ENCODE data around the gene AFG3L2. TPM values are rescaled to one million over a fixed set of nuclear protein-coding genes. Genes with fewer than 3 reads are reported as not detected.

AFG3L2 gene
- total and polyA plus RNA-seq, 5 experiments from 2014 or later = 27.0 to 42.1 (median 37.7) TPM

GRCh38 chr18:12345491-12346239 lies 31.4 kb downstream of the AFG3L2 start:
- POLR2A ChIA-PET = no interaction called here
- Mint-ChIP-seq H3K27me3 (no peaks in the 10 kb centered on the region), H3K4me3 (no peak overlapping the region), H3K27ac (peak overlapping the region in 6 of 10 donors; percentile 34 to 90 (median 54)), H3K9me3 (no peaks in the 10 kb centered on the region), H3K4me1 (peaks cover 0 to 1% (median 0%) of the 10 kb centered on the region in 4 donors), H3K36me3 (peaks cover 5 to 97% (median 47%) of the 10 kb centered on the region in 3 donors)
- no peak for ATAC-seq
- no peak for DNase-seq

- Mint-ChIP-seq H3K4me1 (peaks cover 0 to 1% (median 0%) of the 10 kb centered on the region in 4 donors), H3K9me3 (no peaks in the 10 kb centered on the region), H3K4me3 (no peak overlapping the region), H3K36me3 (peaks cover 5 to 90% (median 44%) of the 10 kb centered on the region in 3 donors), H3K27me3 (no peaks in the 10 kb centered on the region), H3K27ac (peak overlapping the region in 1 of 10 donors; percentile 35)
- POLR2A ChIA-PET = no interaction called here
- no peak for DNase-seq
- ATAC-seq = no peak
These were observed 34.4 kb downstream of the AFG3L2 start for GRCh38 chr18:12342661-12343060.

- no peaks in the 10 kb centered on the region for H3K9me3 Mint-ChIP-seq
- no peak for ATAC-seq
- H3K27ac Mint-ChIP-seq = peak overlapping the region in 1 of 10 donors; percentile 7
- no peak for DNase-seq
- H3K4me3 Mint-ChIP-seq = no peak overlapping the region
- no peaks in the 10 kb centered on the region for H3K27me3 Mint-ChIP-seq
- peaks cover 0 to 1% (median 0%) of the 10 kb centered on the region in 4 donors for H3K4me1 Mint-ChIP-seq
- peaks cover 5 to 89% (median 44%) of the 10 kb centered on the region in 3 donors for H3K36me3 Mint-ChIP-seq
- POLR2A ChIA-PET = no interaction called here
These were observed 35.9 kb downstream of the AFG3L2 start for GRCh38 chr18:12340945-12341660.

GRCh38 chr18:12338382-12338781 lies 38.6 kb downstream of the AFG3L2 start:
- peaks cover 9 to 89% (median 47%) of the 10 kb centered on the region in 3 donors for H3K36me3 Mint-ChIP-seq
- peak overlapping the region in 1 of 10 donors; percentile 40 for H3K27ac Mint-ChIP-seq
- H3K4me3 Mint-ChIP-seq = no peak overlapping the region
- no peak for ATAC-seq
- POLR2A ChIA-PET = no interaction called here
- H3K4me1 Mint-ChIP-seq = peaks cover 0 to 3% (median 0%) of the 10 kb centered on the region in 4 donors
- no peak for DNase-seq
- no peaks in the 10 kb centered on the region for H3K9me3 Mint-ChIP-seq
- no peaks in the 10 kb centered on the region for H3K27me3 Mint-ChIP-seq

- POLR2A ChIA-PET = no interaction called here
- Mint-ChIP-seq H3K4me3 (no peak overlapping the region), H3K9me3 (no peaks in the 10 kb centered on the region), H3K27me3 (no peaks in the 10 kb centered on the region), H3K36me3 (peaks cover 4 to 77% (median 32%) of the 10 kb centered on the region in 3 donors), H3K4me1 (peaks cover 0 to 3% (median 0%) of the 10 kb centered on the region in 4 donors), H3K27ac (peak overlapping the region in 2 of 10 donors; percentile 72 to 73)
- no peak for ATAC-seq
- no peak for DNase-seq
These were observed 40.1 kb downstream of the AFG3L2 start for GRCh38 chr18:12336887-12337286.

- Mint-ChIP-seq H3K9me3 (no peaks in the 10 kb centered on the region), H3K4me3 (no peak overlapping the region), H3K27ac (peak overlapping the region in 2 of 10 donors; percentile 52 to 73), H3K36me3 (peaks cover 4 to 70% (median 30%) of the 10 kb centered on the region in 3 donors), H3K4me1 (peaks cover 0 to 3% (median 0%) of the 10 kb centered on the region in 4 donors), H3K27me3 (no peaks in the 10 kb centered on the region)
- DNase-seq = no peak
- POLR2A ChIA-PET = no interaction called here
- ATAC-seq = no peak
These were observed 40.8 kb downstream of the AFG3L2 start for GRCh38 chr18:12336171-12336613.

- Mint-ChIP-seq H3K36me3 (peaks cover 4 to 69% (median 30%) of the 10 kb centered on the region in 3 donors), H3K27ac (peak overlapping the region in 7 of 10 donors; percentile 24 to 73 (median 51)), H3K4me3 (no peak overlapping the region), H3K9me3 (no peaks in the 10 kb centered on the region), H3K4me1 (peaks cover 0 to 3% (median 0%) of the 10 kb centered on the region in 4 donors), H3K27me3 (no peaks in the 10 kb centered on the region)
- DNase-seq = no peak
- no peak for ATAC-seq
- POLR2A ChIA-PET = no interaction called here
These were observed 41.5 kb downstream of the AFG3L2 start for GRCh38 chr18:12335503-12335902.

GRCh38 chr18:12334863-12335262 lies 42.2 kb downstream of the AFG3L2 start:
- peaks cover 4 to 67% (median 26%) of the 10 kb centered on the region in 3 donors for H3K36me3 Mint-ChIP-seq

GRCh38 chr18:12334366-12334808 lies 42.6 kb downstream of the AFG3L2 start:
- Mint-ChIP-seq H3K36me3 (peaks cover 4 to 71% (median 26%) of the 10 kb centered on the region in 3 donors), H3K9me3 (no peaks in the 10 kb centered on the region), H3K27ac (peak overlapping the region in 3 of 10 donors; percentile 31 to 73 (median 46)), H3K27me3 (no peaks in the 10 kb centered on the region), H3K4me3 (no peak overlapping the region), H3K4me1 (peaks cover 0 to 3% (median 0%) of the 10 kb centered on the region in 4 donors)
- POLR2A ChIA-PET = no interaction called here
- ATAC-seq (no peak), DNase-seq (no peak)

More at GRCh38 chr18:12334863-12335262, 42.2 kb downstream of the AFG3L2 start:
- Mint-ChIP-seq H3K27ac (peak overlapping the region in 1 of 10 donors; percentile 73), H3K4me1 (peaks cover 0 to 3% (median 0%) of the 10 kb centered on the region in 4 donors), H3K27me3 (no peaks in the 10 kb centered on the region), H3K9me3 (no peaks in the 10 kb centered on the region), H3K4me3 (no peak overlapping the region)
- POLR2A ChIA-PET = no interaction called here
- no peak for DNase-seq
- ATAC-seq = no peak

- H3K9me3 Mint-ChIP-seq = no peaks in the 10 kb centered on the region
- no peak overlapping the region for H3K4me3 Mint-ChIP-seq
- POLR2A ChIA-PET = no interaction called here
- DNase-seq (no peak), ATAC-seq (no peak)
- H3K4me1 Mint-ChIP-seq = peaks cover 0 to 3% (median 0%) of the 10 kb centered on the region in 4 donors
- peak overlapping the region in 2 of 10 donors; percentile 46 to 60 for H3K27ac Mint-ChIP-seq
- H3K36me3 Mint-ChIP-seq = peaks cover 4 to 73% (median 26%) of the 10 kb centered on the region in 3 donors
- no peaks in the 10 kb centered on the region for H3K27me3 Mint-ChIP-seq
These were observed 43.3 kb downstream of the AFG3L2 start for GRCh38 chr18:12333506-12334290.

GRCh38 chr18:12330766-12331165 lies 46.3 kb downstream of the AFG3L2 start:
- ATAC-seq (no peak), DNase-seq (no peak)
- Mint-ChIP-seq H3K4me1 (peaks cover 0 to 14% (median 7%) of the 10 kb centered on the region in 4 donors), H3K9me3 (no peaks in the 10 kb centered on the region), H3K27me3 (no peaks in the 10 kb centered on the region), H3K4me3 (no peak overlapping the region), H3K36me3 (peaks cover 4 to 68% (median 21%) of the 10 kb centered on the region in 3 donors), H3K27ac (no peak overlapping the region)
- POLR2A ChIA-PET = no interaction called here

- no peaks in the 10 kb centered on the region for H3K9me3 Mint-ChIP-seq
- POLR2A ChIA-PET = no interaction called here
- DNase-seq = no peak
- H3K4me3 Mint-ChIP-seq = no peak overlapping the region
- H3K27ac Mint-ChIP-seq = peak overlapping the region in 1 of 10 donors; percentile 6
- peaks cover 0 to 65% (median 22%) of the 10 kb centered on the region in 3 donors for H3K36me3 Mint-ChIP-seq
- peaks cover 0 to 14% (median 5%) of the 10 kb centered on the region in 4 donors for H3K4me1 Mint-ChIP-seq
- ATAC-seq = no peak
- H3K27me3 Mint-ChIP-seq = no peaks in the 10 kb centered on the region
These were observed 47.8 kb downstream of the AFG3L2 start for GRCh38 chr18:12329125-12329698.
